HepG2 (cell line): ENCODE results near the gene GRK6. TPM values are rescaled to one million over a fixed set of nuclear protein-coding genes. Genes with fewer than 3 reads are reported as not detected.

Experiments used
- AKAP8 ChIP-seq: sonication (generic); formaldehyde crosslinking; IDR thresholded peaks from 2 replicates; pipeline ENCODE4 v1.5.1; 2020; ENCODE audit warnings: mild to moderate bottlenecking, missing genetic modification reagents
- ARHGAP35 ChIP-seq: sonication (generic); formaldehyde crosslinking; IDR thresholded peaks from 2 replicates; pipeline ENCODE4 v1.9.0; 2022; ENCODE audit warnings: mild to moderate bottlenecking, inconsistent platforms, moderate library complexity, missing genetic modification reagents, borderline replicate concordance
- ESRRA ChIP-seq: sonication (generic); formaldehyde crosslinking; IDR thresholded peaks from 2 replicates; pipeline ENCODE4 v1.5.1; 2020; ENCODE audit warnings: mild to moderate bottlenecking, low read depth, missing genetic modification reagents
- FOXA1 ChIP-seq, 2 experiments: fragments of 450-650 bp in 1 of 2; sonication (generic) in 1 of 2; formaldehyde crosslinking in 1 of 2; IDR thresholded peaks; 2 replicates each; pipeline versions ENCODE4 v1.4.0 to v1.6.1; 2016 to 2020; ENCODE audit warnings: missing genetic modification reagents in 1 of 2
- HDAC6 ChIP-seq: fragments of 200-600 bp; sonication (generic); IDR thresholded peaks from 2 replicates; pipeline ENCODE4 v1.7.0; 2017; ENCODE audit warnings: mild to moderate bottlenecking, antibody characterized with exemption, low read length, low read depth
- HES4 ChIP-seq: sonication (generic); formaldehyde crosslinking; IDR thresholded peaks from 2 replicates; pipeline ENCODE4 v1.9.0; 2021; ENCODE audit warnings: mild to moderate bottlenecking, missing genetic modification reagents, borderline replicate concordance
- HIVEP1 ChIP-seq: sonication (generic); formaldehyde crosslinking; IDR thresholded peaks from 2 replicates; pipeline ENCODE4 v1.4.0; 2020; ENCODE audit warnings: mild to moderate bottlenecking, missing genetic modification reagents
- HNF4A ChIP-seq: sonication (generic); formaldehyde crosslinking; IDR thresholded peaks from 2 replicates; pipeline ENCODE4 v1.4.0; 2020; ENCODE audit warnings: missing genetic modification reagents
- KIAA2018 ChIP-seq: sonication (generic); formaldehyde crosslinking; IDR thresholded peaks from 2 replicates; pipeline ENCODE4 v1.5.0; 2020; ENCODE audit warnings: mild to moderate bottlenecking, missing genetic modification reagents, borderline replicate concordance
- MIER3 ChIP-seq: IDR thresholded peaks from 2 replicates; pipeline ENCODE4 v1.6.1; 2016; ENCODE audit warnings: missing compliant biosample characterization, borderline replicate concordance
- NFKB2 ChIP-seq: sonication (generic); formaldehyde crosslinking; IDR thresholded peaks from 2 replicates; pipeline ENCODE4 v1.4.0; 2020; ENCODE audit warnings: missing genetic modification reagents, borderline replicate concordance
- SOX13 ChIP-seq, 3 experiments: fragments of 450-650 bp in 1 of 3; sonication (generic) in 1 of 3; formaldehyde crosslinking in 1 of 3; IDR thresholded peaks in 2 of 3; conservative IDR thresholded peaks in 1 of 3; 2 replicates each; pipeline versions ENCODE4 v1.5.0 to v1.6.1; 2016 to 2020; ENCODE audit warnings: antibody characterized with exemption in 1 of 3, mild to moderate bottlenecking in 1 of 3, missing compliant biosample characterization in 1 of 3, missing genetic modification reagents in 1 of 3, moderate library complexity in 1 of 3
- SP2 ChIP-seq: sonication (generic); formaldehyde crosslinking; IDR thresholded peaks from 2 replicates; pipeline ENCODE4 v1.5.1; 2020; ENCODE audit warnings: mild to moderate bottlenecking, missing genetic modification reagents
- TBX2 ChIP-seq: sonication (generic); formaldehyde crosslinking; IDR thresholded peaks from 2 replicates; pipeline ENCODE4 v1.5.0; 2020; ENCODE audit warnings: missing genetic modification reagents, mild to moderate bottlenecking, borderline replicate concordance
- ZGPAT ChIP-seq: IDR thresholded peaks from 2 replicates; pipeline ENCODE4 v1.6.1; 2016; ENCODE audit warnings: mild to moderate bottlenecking
- ZNF547 ChIP-seq: sonication (generic); formaldehyde crosslinking; IDR thresholded peaks from 2 replicates; pipeline ENCODE4 v1.5.1; 2020; ENCODE audit warnings: mild to moderate bottlenecking, missing genetic modification reagents
- polyA plus RNA-seq, 8 experiments: library from polyadenylated mRNA; depleted of rRNA in 3 of 8; stranded (reverse) in 7 of 8; unstranded in 1 of 8; fragments of >200 nt; fragmentation: Illumina TruSeq in 4 of 8; extraction: Trizol in 4 of 8; gene quantifications; 2 replicates each; pipeline versions ENCODE4 v1.2.1 to v1.2.3, GENCODE V29; 2011 to 2016; ENCODE audit warnings: low read depth in 4 of 8, missing spikeins in 1 of 8, mixed read lengths in 1 of 8; ENCODE audit not compliant: insufficient read depth in 1 of 8
- total RNA-seq, 5 experiments: library from RNA; depleted of rRNA; stranded (reverse); fragments of >200 nt; fragmentation: Illumina TruSeq; extraction: Trizol; gene quantifications; 2 replicates each; pipeline ENCODE4 v1.2.3, GENCODE V29; 2016; ENCODE audit warnings: low read depth in 1 of 5
- TF ChIP-seq, protein P1 (sequence below): sonication (generic); formaldehyde crosslinking; IDR thresholded peaks from 2 replicates; pipeline ENCODE4 v1.5.0; 2020; ENCODE audit warnings: missing genetic modification reagents

Gene GRK6
- total and polyA plus RNA-seq, 2 of the 13 experiments (the other 11 are each of a cell fraction or from before 2014, with no cell fraction given) = 13.2 to 19.9 TPM

DNA sequence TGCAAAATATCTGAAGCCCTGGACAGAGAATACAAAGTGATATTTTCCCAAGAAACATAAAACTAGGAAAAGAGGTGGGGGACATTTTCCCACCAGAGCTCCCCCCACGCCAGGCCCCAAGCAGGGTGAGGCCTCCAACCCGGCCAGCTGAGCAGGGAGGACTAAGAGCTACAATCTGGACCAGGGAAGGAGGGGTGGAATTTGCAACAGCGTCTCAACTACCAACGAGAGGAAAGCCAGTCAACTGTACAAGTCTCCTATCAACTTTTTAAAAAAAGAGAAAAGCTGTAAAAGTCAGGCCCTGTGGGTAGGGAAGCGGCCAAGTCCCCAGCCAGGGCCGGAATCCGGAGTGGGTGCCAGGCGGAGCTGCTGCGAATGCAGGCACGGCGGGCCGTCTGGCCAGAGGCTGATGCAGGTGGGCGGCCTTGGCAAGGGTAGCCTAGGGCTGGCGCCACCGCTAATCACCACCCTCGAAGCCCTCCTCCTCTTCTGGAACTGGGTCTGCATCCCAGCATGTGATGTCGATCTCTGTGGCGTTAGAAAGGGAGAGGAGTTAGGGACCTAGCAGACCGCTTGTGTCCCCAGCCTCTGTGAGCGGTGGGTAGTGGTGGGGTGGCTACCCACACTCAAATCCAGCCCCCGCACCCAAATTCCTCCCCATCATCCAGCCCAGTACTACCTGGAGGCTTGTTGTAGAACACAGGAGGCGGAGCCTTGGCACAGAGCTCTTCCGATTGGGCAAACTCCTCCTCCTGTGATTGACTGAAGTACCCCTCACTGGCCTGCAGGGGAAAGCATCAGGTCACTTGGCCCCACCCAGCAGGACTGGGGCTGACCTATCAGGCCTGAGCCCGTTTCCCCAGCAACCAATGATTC lies 30.7 kb downstream of the GRK6 start (continued):
- TF ChIP-seq KIAA2018 (CRISPR knock-in tag) (no peak), MIER3 (no peak), FOXA1 (IDR thresholded peaks at IDR 0.05) (no peak), FOXA1 (CRISPR knock-in tag; IDR thresholded peaks at IDR 0.05) (no peak), HIVEP1 (CRISPR knock-in tag) (no peak), SOX13 (IDR thresholded peaks at IDR 0.05) (no peak), SOX13 (CRISPR knock-in tag; conservative IDR thresholded peaks at IDR 0.05 in 1 of 2, IDR thresholded peaks at IDR 0.05 in 1 of 2) (no peak), AKAP8 (CRISPR knock-in tag) (no peak), HDAC6 (no peak), ESRRA (no peak), ZNF547 (CRISPR knock-in tag) (no peak), HNF4A (no peak), SP2 (CRISPR knock-in tag) (peak; percentile 73), TBX2 (no peak), ZGPAT (CRISPR knock-in tag) (no peak), ARHGAP35 (no peak), HES4 (CRISPR knock-in tag) (no peak), NFKB2 (CRISPR knock-in tag) (no peak)
- TF ChIP-seq, protein P1, sequence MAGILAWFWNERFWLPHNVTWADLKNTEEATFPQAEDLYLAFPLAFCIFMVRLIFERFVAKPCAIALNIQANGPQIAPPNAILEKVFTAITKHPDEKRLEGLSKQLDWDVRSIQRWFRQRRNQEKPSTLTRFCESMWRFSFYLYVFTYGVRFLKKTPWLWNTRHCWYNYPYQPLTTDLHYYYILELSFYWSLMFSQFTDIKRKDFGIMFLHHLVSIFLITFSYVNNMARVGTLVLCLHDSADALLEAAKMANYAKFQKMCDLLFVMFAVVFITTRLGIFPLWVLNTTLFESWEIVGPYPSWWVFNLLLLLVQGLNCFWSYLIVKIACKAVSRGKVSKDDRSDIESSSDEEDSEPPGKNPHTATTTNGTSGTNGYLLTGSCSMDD = no peak
